Trophoblast cell (in vitro differentiated cells and primary cell): ENCODE data around the gene CTTN.

ENCODE experiments used
- DNase-seq, 2 donors: peaks; one replicate each; pipeline ENCODE4 v3.0.0-alpha.2; 2016
- H2AFZ ChIP-seq: 2 replicates; pipeline ENCODE4 v1.6.1; 2013; ENCODE audit warnings: low read length, moderate library complexity, mild to moderate bottlenecking; ENCODE audit not compliant: insufficient read depth, poor library complexity
- H2AK5ac ChIP-seq: 2 replicates; pipeline ENCODE4 v1.6.1; 2013; ENCODE audit warnings: mild to moderate bottlenecking, low read length
- H2BK120ac ChIP-seq: 2 replicates; pipeline ENCODE4 v1.6.1; 2013; ENCODE audit warnings: low read length, mild to moderate bottlenecking, moderate library complexity; ENCODE audit not compliant: insufficient read depth, poor library complexity
- H2BK12ac ChIP-seq: 2 replicates; pipeline ENCODE4 v1.6.1; 2013; ENCODE audit warnings: mild to moderate bottlenecking, low read length, moderate library complexity
- H2BK5ac ChIP-seq: 2 replicates; pipeline ENCODE4 v1.6.1; 2013; ENCODE audit warnings: low read length, low read depth, moderate library complexity, mild to moderate bottlenecking; ENCODE audit not compliant: poor library complexity
- H3K14ac ChIP-seq: 2 replicates; pipeline ENCODE4 v1.6.1; 2013; ENCODE audit warnings: mild to moderate bottlenecking, low read length
- H3K18ac ChIP-seq: 2 replicates; pipeline ENCODE4 v1.6.1; 2013; ENCODE audit warnings: mild to moderate bottlenecking, low read length
- H3K23ac ChIP-seq: 2 replicates; pipeline ENCODE4 v1.6.1; 2013; ENCODE audit warnings: low read length
- H3K27ac ChIP-seq: 2 replicates; pipeline ENCODE4 v1.5.1; 2013; ENCODE audit warnings: low read depth, mild to moderate bottlenecking, inconsistent platforms, low read length, moderate library complexity
- H3K27me3 ChIP-seq: 2 replicates; pipeline ENCODE4 v1.6.1; 2013; ENCODE audit warnings: inconsistent platforms, mild to moderate bottlenecking, low read length, moderate library complexity; ENCODE audit not compliant: insufficient read depth
- H3K36me3 ChIP-seq, 2 experiments: 1 replicate in 1 of 2; 2 replicates in 1 of 2; pipeline ENCODE4 v1.6.1; 2013; ENCODE audit warnings: low read length in 2 of 2, mild to moderate bottlenecking in 2 of 2, moderate library complexity in 1 of 2; ENCODE audit not compliant: insufficient read depth in 2 of 2, control insufficient read depth in 1 of 2
- H3K4ac ChIP-seq: 2 replicates; pipeline ENCODE4 v1.6.1; 2013; ENCODE audit warnings: low read depth, mild to moderate bottlenecking, low read length, moderate library complexity
- H3K4me1 ChIP-seq, 2 experiments: 1 replicate in 1 of 2; 2 replicates in 1 of 2; pipeline ENCODE4 v1.6.1; 2013; ENCODE audit warnings: low read length in 2 of 2, mild to moderate bottlenecking in 2 of 2, moderate library complexity in 1 of 2; ENCODE audit not compliant: insufficient read depth in 2 of 2, control insufficient read depth in 1 of 2
- H3K4me2 ChIP-seq: 2 replicates; pipeline ENCODE4 v1.6.1; 2013; ENCODE audit warnings: inconsistent platforms, mild to moderate bottlenecking, low read length, moderate library complexity
- H3K4me3 ChIP-seq: 2 replicates; pipeline ENCODE4 v1.5.1; 2013; ENCODE audit warnings: mild to moderate bottlenecking, low read depth, low read length, inconsistent platforms
- H3K79me1 ChIP-seq: one replicate; pipeline ENCODE4 v1.6.1; 2013; ENCODE audit warnings: low read length
- H3K79me2 ChIP-seq: 2 replicates; pipeline ENCODE4 v1.6.1; 2013; ENCODE audit warnings: low read length, mild to moderate bottlenecking; ENCODE audit not compliant: control insufficient read depth, insufficient read depth, poor library complexity
- H3K9ac ChIP-seq: 2 replicates; pipeline ENCODE4 v1.6.1; 2013; ENCODE audit warnings: mild to moderate bottlenecking, low read length
- H3K9me3 ChIP-seq: 2 replicates; pipeline ENCODE4 v1.6.1; 2013; ENCODE audit warnings: low read depth, mild to moderate bottlenecking, control low read depth, inconsistent platforms, low read length; ENCODE audit not compliant: insufficient read depth
- H4K12ac ChIP-seq: 2 replicates; pipeline ENCODE4 v1.6.1; 2013; ENCODE audit warnings: low read depth, mild to moderate bottlenecking, low read length, moderate library complexity
- H4K8ac ChIP-seq: 2 replicates; pipeline ENCODE4 v1.6.1; 2013; ENCODE audit warnings: low read depth, mild to moderate bottlenecking, low read length, moderate library complexity
- H4K91ac ChIP-seq: one replicate; pipeline ENCODE4 v1.6.1; 2013; ENCODE audit warnings: low read depth, mild to moderate bottlenecking, low read length, moderate library complexity
- WGBS: extraction: QIAGEN DNeasy Blood & Tissue Kit; methylation state at CpG from one replicate; pipeline ENCODE4 v1.1.7; 2013; ENCODE audit warnings: missing lambda C conversion rate; ENCODE audit not compliant: insufficient read length, insufficient coverage; ENCODE audit errors: extremely low coverage; 5-methylcytosine and 5-hydroxymethylcytosine counted together

The CTTN gene

GRCh38 chr11:70473873-70474690 is 75.8 kb downstream of the CTTN start:
- Histone ChIP-seq H2BK12ac (no peak overlapping the region), H3K14ac (no peak overlapping the region), H2BK5ac (no peak overlapping the region), H3K36me3 (no peaks in the 10 kb centered on the region), H3K4me3 (no peak overlapping the region), H3K4me1 (no peaks in the 10 kb centered on the region), H2BK120ac (no peak overlapping the region), H3K9ac (no peak overlapping the region), H4K91ac (no peak overlapping the region), H3K18ac (no peak overlapping the region), H3K27ac (no peak overlapping the region), H3K27me3 (no peaks in the 10 kb centered on the region), H3K79me1 (no peaks in the 10 kb centered on the region), H2AK5ac (no peak overlapping the region), H3K9me3 (no peaks in the 10 kb centered on the region), H4K12ac (no peak overlapping the region), H3K4me2 (no peak overlapping the region), H3K23ac (no peak overlapping the region), H2AFZ (no peak overlapping the region), H3K4ac (no peak overlapping the region), H4K8ac (no peak overlapping the region), H3K79me2 (no peaks in the 10 kb centered on the region)
- DNase-seq, result no peak
- WGBS, result no CpG with 5 or more reads among the region's 18 CpGs

- Histone ChIP-seq H3K27me3 (no peaks in the 10 kb centered on the region), H4K12ac (no peak overlapping the region), H4K8ac (no peak overlapping the region), H3K4ac (no peak overlapping the region), H3K9me3 (no peaks in the 10 kb centered on the region), H2BK120ac (no peak overlapping the region), H3K9ac (no peak overlapping the region), H3K79me2 (no peaks in the 10 kb centered on the region), H3K27ac (no peak overlapping the region), H3K4me3 (no peak overlapping the region), H4K91ac (no peak overlapping the region), H3K36me3 (no peaks in the 10 kb centered on the region), H2BK12ac (no peak overlapping the region), H2AFZ (no peak overlapping the region), H2AK5ac (no peak overlapping the region), H3K23ac (no peak overlapping the region), H3K14ac (no peak overlapping the region), H3K79me1 (no peaks in the 10 kb centered on the region), H2BK5ac (no peak overlapping the region), H3K18ac (no peak overlapping the region), H3K4me1 (no peaks in the 10 kb centered on the region), H3K4me2 (no peak overlapping the region)
- no peak for DNase-seq
- no CpG with 5 or more reads among the region's 8 CpGs for WGBS
Measured at GRCh38 chr11:70474710-70475109, 76.4 kb downstream of the CTTN start.

GRCh38 chr11:70476669-70477068 is 78.3 kb downstream of the CTTN start:
- H2BK5ac ChIP-seq, result no peak overlapping the region
- H3K4me1 ChIP-seq, result no peaks in the 10 kb centered on the region
- H2AFZ ChIP-seq, result no peak overlapping the region
- H3K36me3 ChIP-seq, result no peaks in the 10 kb centered on the region
- no peak for DNase-seq
- H3K9ac ChIP-seq, result no peak overlapping the region
- no peak overlapping the region for H2AK5ac ChIP-seq
- H4K12ac ChIP-seq, result no peak overlapping the region
- no peak overlapping the region for H3K4me3 ChIP-seq
- H3K4me2 ChIP-seq, result no peak overlapping the region
- no peak overlapping the region for H2BK12ac ChIP-seq
- H3K79me1 ChIP-seq, result no peaks in the 10 kb centered on the region
- H3K14ac ChIP-seq, result no peak overlapping the region
- no CpG with 5 or more reads among the region's 4 CpGs for WGBS
- no peaks in the 10 kb centered on the region for H3K9me3 ChIP-seq
- no peak overlapping the region for H4K91ac ChIP-seq
- H3K27me3 ChIP-seq, result no peaks in the 10 kb centered on the region
- H3K18ac ChIP-seq, result no peak overlapping the region
- no peak overlapping the region for H2BK120ac ChIP-seq
- no peak overlapping the region for H4K8ac ChIP-seq
- no peak overlapping the region for H3K27ac ChIP-seq
- no peak overlapping the region for H3K4ac ChIP-seq
- H3K23ac ChIP-seq, result no peak overlapping the region
- H3K79me2 ChIP-seq, result no peaks in the 10 kb centered on the region

GRCh38 chr11:70477176-70477575 is 78.8 kb downstream of the CTTN start:
- no CpG with 5 or more reads among the region's 6 CpGs for WGBS
- no peak for DNase-seq

More at GRCh38 chr11:70477176-70477575, 78.8 kb downstream of the CTTN start:
- no peaks in the 10 kb centered on the region for H3K9me3 ChIP-seq
- H3K36me3 ChIP-seq, result no peaks in the 10 kb centered on the region
- H3K27me3 ChIP-seq, result no peaks in the 10 kb centered on the region
- H3K79me2 ChIP-seq, result no peaks in the 10 kb centered on the region
- H2AFZ ChIP-seq, result no peak overlapping the region
- no peak overlapping the region for H2AK5ac ChIP-seq
- H3K23ac ChIP-seq, result no peak overlapping the region
- H4K91ac ChIP-seq, result no peak overlapping the region
- H4K8ac ChIP-seq, result no peak overlapping the region
- H4K12ac ChIP-seq, result no peak overlapping the region
- H3K18ac ChIP-seq, result no peak overlapping the region
- H3K27ac ChIP-seq, result no peak overlapping the region
- no peak overlapping the region for H3K4ac ChIP-seq
- H3K4me3 ChIP-seq, result no peak overlapping the region
- H3K4me2 ChIP-seq, result no peak overlapping the region
- H3K14ac ChIP-seq, result no peak overlapping the region
- H2BK120ac ChIP-seq, result no peak overlapping the region
- no peaks in the 10 kb centered on the region for H3K4me1 ChIP-seq
- no peak overlapping the region for H2BK12ac ChIP-seq
- no peak overlapping the region for H2BK5ac ChIP-seq
- H3K9ac ChIP-seq, result no peak overlapping the region
- no peaks in the 10 kb centered on the region for H3K79me1 ChIP-seq
